Gastrocnemius medialis (tissue), 4 donors: Measurements from ENCODE around the gene TAS2R31.

ENCODE experiments used
- CTCF ChIP-seq, 5 experiments: fragments of 450-650 bp in 3 of 5; fragments of 200-600 bp in 2 of 5; sonication (generic) in 2 of 5; IDR thresholded peaks in 4 of 5; conservative IDR thresholded peaks in 1 of 5; 1 replicate in 4 of 5; 2 replicates in 1 of 5; pipeline ENCODE4 v1.5.1; 2016 to 2019; ENCODE audit warnings: antibody characterized with exemption in 5 of 5, mild to moderate bottlenecking in 3 of 5, moderate library complexity in 3 of 5
- POLR2A ChIP-seq, 2 donors: fragments of 450-650 bp; IDR thresholded peaks; one replicate each; pipeline ENCODE4 v1.6.1; 2017; ENCODE audit warnings: antibody characterized with exemption in 2 of 2, mild to moderate bottlenecking in 2 of 2, moderate library complexity in 2 of 2

- TF ChIP-seq CTCF (IDR thresholded peaks at IDR 0.05 in 4 of 5, conservative IDR thresholded peaks at IDR 0.05 in 1 of 5) (no peak), POLR2A (IDR thresholded peaks at IDR 0.05) (no peak)
Measured at GRCh38 chr12:11016937-11017336, 14.3 kb downstream of the TAS2R31 start.
